Liver (tissue), 3 donors: Measurements from ENCODE around the gene GAB2.

Experiments used
- CTCF ChIP-seq: fragments of 150-350 bp; IDR thresholded peaks from 2 replicates; pipeline ENCODE4 v1.5.1; 2017; ENCODE audit warnings: improper control_type of control experiment, low read depth, low read length; ENCODE audit not compliant: missing input control
- EGR1 ChIP-seq, 2 donors: IDR thresholded peaks; 2 replicates each; pipeline ENCODE4 v1.6.1; 2016 to 2018; ENCODE audit warnings: antibody characterized with exemption in 2 of 2, low read depth in 2 of 2
- RAD21 ChIP-seq, 2 donors: IDR thresholded peaks; 2 replicates each; pipeline ENCODE4 v1.6.1; 2016; ENCODE audit warnings: antibody characterized with exemption in 2 of 2, mild to moderate bottlenecking in 2 of 2
- TAF1 ChIP-seq: conservative IDR thresholded peaks from 2 replicates; pipeline ENCODE4 v1.6.1; 2016; ENCODE audit warnings: antibody characterized with exemption, mild to moderate bottlenecking
- donor health status: healthy.
- donor health status: healthy.

GRCh38 chr11:78212586-78213371, 204.8 kb downstream of the GAB2 start:
- TF ChIP-seq TAF1: no peak
- TF ChIP-seq EGR1 (IDR thresholded peaks at IDR 0.05; ENCODE audit: low read depth in 2 of 2): no peak
- TF ChIP-seq CTCF: no peak
- TF ChIP-seq RAD21 (IDR thresholded peaks at IDR 0.05): no peak
